Caco-2 (cell line): Measurements from ENCODE around the gene RNF223. TPM values are rescaled to one million over a fixed set of nuclear protein-coding genes. Genes with fewer than 3 reads are reported as not detected.

Experiments
- BruUV-seq: library from RNA; stranded (reverse); fragments of 400-500 nt; replicated peaks from 2 replicates; lab custom pipeline; 2021; lab: Mats Ljungman, UMichigan
- CTCF ChIA-PET: fragments of 300-600 bp; sonication (Branson Sonifier 250); formaldehyde crosslinking; loops from one replicate; lab custom pipeline; 2022; ENCODE audit warnings: antibody characterized with exemption; lab: Charles Lee
- POLR2A ChIA-PET: fragments of 300-600 bp; sonication (Branson Sonifier 250); formaldehyde crosslinking; loops from one replicate; lab custom pipeline; 2022; ENCODE audit warnings: antibody characterized with exemption; lab: Charles Lee
- DNase-seq, 2 experiments: peaks; one replicate each; pipeline versions ENCODE4 v3.0.0 to v3.0.0-alpha.2; 2020 to 2022
- H3K27me3 ChIP-seq: replicated peaks from 2 replicates; pipeline ENCODE4 v1.6.0; 2011; ENCODE audit warnings: low read length; ENCODE audit not compliant: control insufficient read depth, insufficient read depth
- H3K36me3 ChIP-seq: 2 replicates; pipeline ENCODE4 v1.5.1; 2011; ENCODE audit warnings: low read length; ENCODE audit not compliant: control insufficient read depth, insufficient read depth
- H3K4me1 ChIP-seq: fragments of 250-450 bp; sonication (Bioruptor Pico); 2 replicates; pipeline ENCODE4 v1.5.1; 2020; ENCODE audit warnings: mild to moderate bottlenecking
- H3K4me3 ChIP-seq: 2 replicates; pipeline ENCODE4 v1.5.1; 2011; ENCODE audit warnings: low read depth, mild to moderate bottlenecking, control low read depth, low read length
- H3K9me3 ChIP-seq: fragments of 250-450 bp; sonication (Bioruptor Pico); 2 replicates; pipeline ENCODE4 v1.5.1; 2020; ENCODE audit warnings: mild to moderate bottlenecking, moderate library complexity
- H3K27ac Mint-ChIP-seq: one replicate; pipeline ENCODE4 v1.8.0; 2022; ENCODE audit warnings: mixed read lengths; ENCODE audit not compliant: unreplicated experiment
- H3K27me3 Mint-ChIP-seq: one replicate; pipeline ENCODE4 v1.8.0; 2022; ENCODE audit warnings: mixed read lengths; ENCODE audit not compliant: insufficient read depth, unreplicated experiment
- H3K36me3 Mint-ChIP-seq: one replicate; pipeline ENCODE4 v1.8.0; 2022; ENCODE audit warnings: mild to moderate bottlenecking, mixed read lengths; ENCODE audit not compliant: insufficient read depth, unreplicated experiment
- H3K4me1 Mint-ChIP-seq: one replicate; pipeline ENCODE4 v1.8.0; 2022; ENCODE audit warnings: low read depth, mixed read lengths; ENCODE audit not compliant: unreplicated experiment
- H3K4me3 Mint-ChIP-seq: one replicate; pipeline ENCODE4 v1.8.0; 2022; ENCODE audit warnings: mild to moderate bottlenecking, moderate library complexity, mixed read lengths; ENCODE audit not compliant: unreplicated experiment
- H3K9me3 Mint-ChIP-seq: one replicate; pipeline ENCODE4 v1.8.0; 2022; ENCODE audit warnings: mixed read lengths; ENCODE audit not compliant: unreplicated experiment
- intact Hi-C: fragments of 100-400 bp; cut with micrococcal nuclease; formaldehyde crosslinking; loops from one replicate; pipeline ENCODE4 v1.10.0; 2022; ENCODE audit not compliant: unreplicated experiment
- total RNA-seq: library from RNA; stranded (reverse); gene quantifications from 2 replicates; pipeline ENCODE4 v1.2.3, GENCODE V29; 2022
- TF ChIP-seq, protein P1 (sequence below), 2 experiments: fragments of 200-600 bp in 1 of 2; IDR thresholded peaks; 1 replicate in 1 of 2; 2 replicates in 1 of 2; pipeline versions ENCODE4 v1.5.1 to v1.8.0; 2011 to 2022; ENCODE audit warnings: antibody characterized with exemption in 1 of 2, control low read depth in 1 of 2, inconsistent platforms in 1 of 2, low read depth in 1 of 2, low read length in 1 of 2, mild to moderate bottlenecking in 1 of 2, moderate library complexity in 1 of 2; ENCODE audit not compliant: insufficient read depth in 1 of 2, severe bottlenecking in 1 of 2, unreplicated experiment in 1 of 2

RNF223 gene
- total RNA-seq, 1 experiment from 2014 or later = 0.57 TPM

DNA sequence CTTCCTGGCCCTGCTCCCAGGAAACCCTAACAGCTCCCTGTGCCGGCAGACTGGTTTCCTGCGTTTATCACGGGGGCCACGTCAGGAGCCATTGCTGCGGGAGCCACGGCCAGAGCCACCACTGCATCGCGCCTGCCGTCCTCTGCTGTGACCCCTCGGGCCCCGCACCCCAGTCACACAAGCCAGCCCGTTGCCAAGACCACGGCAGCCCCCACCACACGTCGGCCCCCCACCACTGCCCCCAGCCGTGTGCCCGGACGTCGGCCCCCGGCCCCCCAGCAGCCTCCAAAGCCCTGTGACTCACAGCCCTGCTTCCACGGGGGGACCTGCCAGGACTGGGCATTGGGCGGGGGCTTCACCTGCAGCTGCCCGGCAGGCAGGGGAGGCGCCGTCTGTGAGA lies 26.1 kb downstream of the RNF223 start:
- CTCF ChIA-PET = no interaction called here
- POLR2A ChIA-PET = no interaction called here
- H3K36me3 Mint-ChIP-seq = peaks cover 46% of the 10 kb centered on the region
- no peaks in the 10 kb centered on the region for H3K27me3 ChIP-seq
- peaks cover 2% of the 10 kb centered on the region; the same call in 1 of the 2 replicates for H3K36me3 ChIP-seq
- TF ChIP-seq, protein P1, sequence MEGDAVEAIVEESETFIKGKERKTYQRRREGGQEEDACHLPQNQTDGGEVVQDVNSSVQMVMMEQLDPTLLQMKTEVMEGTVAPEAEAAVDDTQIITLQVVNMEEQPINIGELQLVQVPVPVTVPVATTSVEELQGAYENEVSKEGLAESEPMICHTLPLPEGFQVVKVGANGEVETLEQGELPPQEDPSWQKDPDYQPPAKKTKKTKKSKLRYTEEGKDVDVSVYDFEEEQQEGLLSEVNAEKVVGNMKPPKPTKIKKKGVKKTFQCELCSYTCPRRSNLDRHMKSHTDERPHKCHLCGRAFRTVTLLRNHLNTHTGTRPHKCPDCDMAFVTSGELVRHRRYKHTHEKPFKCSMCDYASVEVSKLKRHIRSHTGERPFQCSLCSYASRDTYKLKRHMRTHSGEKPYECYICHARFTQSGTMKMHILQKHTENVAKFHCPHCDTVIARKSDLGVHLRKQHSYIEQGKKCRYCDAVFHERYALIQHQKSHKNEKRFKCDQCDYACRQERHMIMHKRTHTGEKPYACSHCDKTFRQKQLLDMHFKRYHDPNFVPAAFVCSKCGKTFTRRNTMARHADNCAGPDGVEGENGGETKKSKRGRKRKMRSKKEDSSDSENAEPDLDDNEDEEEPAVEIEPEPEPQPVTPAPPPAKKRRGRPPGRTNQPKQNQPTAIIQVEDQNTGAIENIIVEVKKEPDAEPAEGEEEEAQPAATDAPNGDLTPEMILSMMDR (IDR thresholded peaks at IDR 0.05; ENCODE audit: insufficient read depth in 1 of 2, low read depth in 1 of 2, low read length in 1 of 2, severe bottlenecking in 1 of 2, unreplicated experiment in 1 of 2) = no peak
- DNase-seq = no peak
- no peaks in the 10 kb centered on the region for H3K4me1 Mint-ChIP-seq
- no peak overlapping the region for H3K4me3 ChIP-seq
- H3K9me3 Mint-ChIP-seq = no peaks in the 10 kb centered on the region
- no peaks in the 10 kb centered on the region for H3K27me3 Mint-ChIP-seq
- no peak overlapping the region for H3K27ac Mint-ChIP-seq
- intact Hi-C loops = no loop called here
- no peaks in the 10 kb centered on the region for H3K9me3 ChIP-seq
- no peaks in the 10 kb centered on the region for H3K4me1 ChIP-seq
- H3K4me3 Mint-ChIP-seq = no peak overlapping the region
- BruUV-seq = no TSS peak

DNA sequence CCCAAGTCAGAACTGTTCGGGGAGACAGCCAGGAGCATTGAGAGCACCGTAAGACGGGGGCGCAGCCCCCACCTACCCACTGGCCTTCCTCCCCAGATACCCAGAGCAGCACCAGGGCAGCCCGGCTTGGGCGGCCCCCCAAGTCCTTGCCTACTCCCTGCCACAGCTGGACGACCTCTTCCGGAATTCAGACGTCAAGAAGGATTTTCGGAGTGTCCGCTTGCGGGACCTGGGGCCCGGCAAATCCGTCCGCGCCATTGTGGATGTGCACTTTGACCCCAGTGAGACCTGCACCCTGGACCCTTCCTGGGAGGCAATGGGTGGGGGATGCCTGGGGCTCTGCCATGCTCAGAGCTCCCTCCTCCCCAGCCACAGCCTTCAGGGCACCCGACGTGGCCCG lies 26.7 kb downstream of the RNF223 start:
- H3K9me3 ChIP-seq = no peaks in the 10 kb centered on the region
- H3K4me3 ChIP-seq = no peak overlapping the region
- H3K4me3 Mint-ChIP-seq = no peak overlapping the region
- H3K4me1 ChIP-seq = no peaks in the 10 kb centered on the region
- TF ChIP-seq, protein P1 (IDR thresholded peaks at IDR 0.05; ENCODE audit: insufficient read depth in 1 of 2, low read depth in 1 of 2, low read length in 1 of 2, severe bottlenecking in 1 of 2, unreplicated experiment in 1 of 2) = no peak
- no TSS peak for BruUV-seq
- peaks cover 46% of the 10 kb centered on the region for H3K36me3 Mint-ChIP-seq
- no peak overlapping the region for H3K27ac Mint-ChIP-seq
- no peaks in the 10 kb centered on the region for H3K27me3 Mint-ChIP-seq
- DNase-seq = no peak
- ChIA-PET POLR2A (no interaction called here), CTCF (no interaction called here)
- H3K36me3 ChIP-seq = peaks cover 2% of the 10 kb centered on the region; the same call in 1 of the 2 replicates
- H3K4me1 Mint-ChIP-seq = no peaks in the 10 kb centered on the region
- H3K27me3 ChIP-seq = no peaks in the 10 kb centered on the region
- no peaks in the 10 kb centered on the region for H3K9me3 Mint-ChIP-seq
- intact Hi-C loops = no loop called here

DNA sequence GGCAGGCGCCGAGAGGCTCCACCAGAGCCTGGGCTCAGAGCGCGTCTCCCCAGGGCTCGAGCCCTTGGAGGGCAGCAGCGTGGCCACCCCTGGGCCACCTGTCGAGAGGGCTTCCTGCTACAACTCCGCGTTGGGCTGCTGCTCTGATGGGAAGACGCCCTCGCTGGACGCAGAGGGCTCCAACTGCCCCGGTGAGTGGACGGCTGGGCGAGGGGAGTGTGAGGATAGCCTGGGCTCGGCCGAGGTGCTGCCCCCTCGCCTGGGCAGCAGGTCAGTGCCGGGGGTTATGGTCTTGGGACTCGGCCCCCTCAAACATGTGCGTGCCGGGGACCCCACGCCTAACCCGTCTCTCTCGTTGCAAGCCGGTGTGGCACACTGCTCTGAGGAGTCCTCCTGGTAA lies 27.3 kb downstream of the RNF223 start:
- no peaks in the 10 kb centered on the region for H3K4me1 Mint-ChIP-seq
- ChIA-PET CTCF (no interaction called here), POLR2A (no interaction called here)
- no peaks in the 10 kb centered on the region for H3K9me3 ChIP-seq
- H3K27me3 ChIP-seq = no peaks in the 10 kb centered on the region
- H3K4me1 ChIP-seq = no peaks in the 10 kb centered on the region
- H3K9me3 Mint-ChIP-seq = no peaks in the 10 kb centered on the region
- no peak overlapping the region for H3K4me3 Mint-ChIP-seq
- H3K36me3 Mint-ChIP-seq = peaks cover 46% of the 10 kb centered on the region
- no peak for DNase-seq
- intact Hi-C loops = no loop called here
- no peaks in the 10 kb centered on the region for H3K27me3 Mint-ChIP-seq
- BruUV-seq = no TSS peak
- H3K4me3 ChIP-seq = no peak overlapping the region
- TF ChIP-seq, protein P1 (IDR thresholded peaks at IDR 0.05; ENCODE audit: insufficient read depth in 1 of 2, low read depth in 1 of 2, low read length in 1 of 2, severe bottlenecking in 1 of 2, unreplicated experiment in 1 of 2) = no peak
- peaks cover 2% of the 10 kb centered on the region; the same call in 1 of the 2 replicates for H3K36me3 ChIP-seq
- H3K27ac Mint-ChIP-seq = no peak overlapping the region
